CD4-positive, alpha-beta T cell treated with Interferon alpha-2 for 1 hour (primary cell): Measurements from ENCODE around the gene SMS.
"Not testable (repeated sequence)": the region's sequence is repeated elsewhere in the genome, so short reads cannot be mapped to it uniquely, and the experiment has no call there.

Experiments
- DNase-seq, 2 donors: peaks; one replicate each; pipeline ENCODE4 v3.0.0-alpha.2; 2020 to 2022

Gene SMS

DNA sequence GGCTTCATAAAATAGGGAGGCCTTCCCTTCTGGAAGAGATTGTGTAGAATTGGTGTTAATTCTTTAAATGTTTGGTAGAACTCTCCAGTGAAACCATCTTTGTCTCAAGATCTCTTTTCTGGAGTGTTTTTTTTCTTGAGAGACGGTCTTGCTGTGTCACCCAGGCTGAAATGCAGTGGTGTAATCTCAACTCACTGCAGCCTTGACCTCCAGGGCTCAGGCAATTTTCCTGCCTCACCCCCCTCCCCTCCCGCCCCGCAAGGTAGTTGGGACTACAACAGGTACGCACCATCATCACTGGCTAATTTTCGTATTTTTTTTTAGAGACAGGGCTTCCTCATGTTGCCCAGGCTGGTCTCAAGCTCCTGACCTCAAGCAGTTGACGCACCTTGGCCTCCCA, 12.1 kb downstream of the SMS start:
- no peak for DNase-seq

GRCh38 chrX:21953195-21953830, 12.8 kb downstream of the SMS start:
- DNase-seq, result not testable (repeated sequence)

DNA sequence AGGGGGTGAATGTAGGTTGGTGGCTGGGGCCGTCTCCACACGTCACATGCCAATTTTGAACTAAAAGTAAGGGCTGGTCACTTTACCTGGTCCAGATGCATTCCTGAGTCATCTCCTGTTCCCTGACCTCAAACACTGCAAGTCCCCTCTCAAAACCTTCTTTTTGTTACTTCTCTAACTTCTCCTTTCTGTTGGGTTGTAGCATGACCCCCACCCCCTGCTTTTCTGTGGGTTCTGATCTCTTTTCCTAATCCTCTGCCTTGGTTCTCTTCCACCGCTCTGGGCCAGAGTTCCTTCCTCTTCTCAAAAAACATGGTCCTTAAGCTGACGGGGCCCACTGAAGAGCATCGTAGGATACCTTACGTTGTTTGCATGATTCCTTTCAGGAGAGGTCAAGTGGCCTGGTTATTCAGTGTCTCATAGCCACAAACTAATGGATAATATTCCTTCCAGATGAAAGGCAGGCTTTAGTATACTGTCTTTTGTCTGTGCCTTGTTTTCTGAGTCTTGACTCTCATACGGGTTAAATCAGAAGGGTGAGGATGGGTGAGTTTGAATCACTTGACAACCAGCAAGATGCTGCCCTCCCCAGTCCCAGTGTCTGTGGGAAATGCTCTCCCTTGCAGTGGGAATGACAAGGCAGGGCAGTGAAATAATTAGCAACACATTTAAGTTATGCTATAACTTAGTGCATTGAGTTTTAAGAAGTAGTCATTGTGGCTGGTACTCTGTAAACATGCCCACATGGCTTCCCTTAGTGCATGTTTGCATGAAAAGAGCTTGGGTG, 15.1 kb downstream of the SMS start:
- DNase-seq, result no peak

DNA sequence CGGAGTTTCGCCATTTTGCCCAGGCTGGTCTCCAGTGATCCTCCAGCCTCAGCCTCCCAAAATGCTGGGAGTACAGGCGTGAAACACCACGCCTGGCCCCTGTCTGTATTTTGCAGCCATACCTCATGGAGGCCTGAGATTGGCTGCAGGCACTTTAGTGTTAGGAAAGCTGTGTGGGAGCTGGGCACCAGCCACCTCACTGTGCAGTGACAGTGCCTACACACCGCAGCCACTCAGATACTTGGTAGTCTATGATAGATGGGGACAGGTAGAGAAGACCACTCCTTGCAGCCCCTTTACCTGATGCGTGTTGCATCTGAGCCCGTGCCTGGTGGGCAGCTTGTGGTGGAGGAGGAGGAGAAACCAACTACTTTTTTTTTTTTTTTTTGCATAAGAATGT, 16.3 kb downstream of the SMS start:
- no peak for DNase-seq

DNA sequence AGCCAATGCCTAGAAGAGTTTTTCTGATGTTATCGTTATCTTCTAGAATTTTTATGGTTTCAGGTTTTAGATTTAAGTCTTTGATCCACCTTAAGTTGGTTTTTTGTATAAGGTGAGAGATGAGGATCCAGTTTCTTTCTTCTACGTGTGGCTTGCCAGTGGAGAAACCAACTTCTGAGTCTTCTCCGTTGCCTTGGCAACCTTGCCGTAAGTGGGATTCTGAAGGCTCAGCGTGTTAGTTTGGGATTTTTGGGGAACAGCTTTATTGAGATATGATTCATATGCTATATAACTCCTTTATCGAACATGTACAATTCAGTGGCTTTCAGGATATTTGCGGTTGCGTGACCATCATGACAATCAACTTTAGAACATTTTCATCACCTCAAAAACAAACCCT, 17.7 kb downstream of the SMS start:
- DNase-seq, result no peak

DNA sequence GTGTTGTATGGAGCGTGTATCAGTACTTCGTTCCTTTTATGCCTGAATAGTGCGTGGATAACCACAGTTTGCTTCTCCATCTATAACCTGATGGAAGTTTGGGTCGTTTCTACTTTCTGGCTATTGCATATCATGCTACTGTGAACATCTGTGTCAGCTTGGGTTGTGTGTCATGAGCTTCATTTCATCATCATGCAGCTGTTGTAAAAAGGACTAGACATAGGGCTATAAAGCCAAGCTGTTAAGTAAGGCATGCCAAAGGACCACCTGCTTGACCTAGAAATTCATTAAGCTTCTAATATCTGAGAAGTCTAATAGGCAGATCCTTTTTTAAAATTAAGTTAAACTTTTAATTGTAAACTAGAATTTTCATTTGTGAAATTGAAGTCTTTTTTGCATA, 18.4 kb downstream of the SMS start:
- DNase-seq, result no peak

DNA sequence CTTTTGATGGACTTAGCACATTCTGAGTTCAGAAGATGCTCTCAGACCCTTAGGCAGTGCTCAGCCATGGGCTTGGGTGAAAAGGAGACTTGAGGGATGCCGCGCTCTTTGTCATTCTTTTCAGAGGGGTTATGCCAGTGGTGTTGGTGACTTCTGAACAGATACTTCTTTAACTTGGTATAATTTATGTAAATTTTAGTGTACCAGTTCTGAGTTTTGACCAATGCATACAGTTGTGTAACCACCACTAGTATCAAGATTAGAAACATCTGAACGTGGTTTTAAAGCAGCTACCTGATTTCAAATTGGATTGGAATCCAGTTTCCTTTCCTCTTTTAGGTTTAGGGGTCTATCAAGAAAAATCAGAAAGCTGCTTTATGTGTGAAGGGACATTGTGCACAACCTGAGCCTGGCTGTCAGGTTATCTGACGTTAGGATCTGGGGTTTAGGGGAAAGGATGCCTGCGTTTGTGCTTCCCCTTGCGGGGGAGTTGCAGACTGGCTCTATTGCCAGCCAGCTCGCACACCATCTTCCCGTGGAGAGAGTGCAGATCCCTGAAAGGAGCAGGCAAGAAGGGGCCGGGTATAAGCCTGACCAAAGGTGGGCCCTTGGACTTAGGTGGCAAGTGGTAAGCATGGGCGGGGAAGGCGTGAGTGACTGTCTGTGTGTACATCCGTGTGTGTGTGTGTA, 19.0 kb downstream of the SMS start:
- no peak for DNase-seq

DNA sequence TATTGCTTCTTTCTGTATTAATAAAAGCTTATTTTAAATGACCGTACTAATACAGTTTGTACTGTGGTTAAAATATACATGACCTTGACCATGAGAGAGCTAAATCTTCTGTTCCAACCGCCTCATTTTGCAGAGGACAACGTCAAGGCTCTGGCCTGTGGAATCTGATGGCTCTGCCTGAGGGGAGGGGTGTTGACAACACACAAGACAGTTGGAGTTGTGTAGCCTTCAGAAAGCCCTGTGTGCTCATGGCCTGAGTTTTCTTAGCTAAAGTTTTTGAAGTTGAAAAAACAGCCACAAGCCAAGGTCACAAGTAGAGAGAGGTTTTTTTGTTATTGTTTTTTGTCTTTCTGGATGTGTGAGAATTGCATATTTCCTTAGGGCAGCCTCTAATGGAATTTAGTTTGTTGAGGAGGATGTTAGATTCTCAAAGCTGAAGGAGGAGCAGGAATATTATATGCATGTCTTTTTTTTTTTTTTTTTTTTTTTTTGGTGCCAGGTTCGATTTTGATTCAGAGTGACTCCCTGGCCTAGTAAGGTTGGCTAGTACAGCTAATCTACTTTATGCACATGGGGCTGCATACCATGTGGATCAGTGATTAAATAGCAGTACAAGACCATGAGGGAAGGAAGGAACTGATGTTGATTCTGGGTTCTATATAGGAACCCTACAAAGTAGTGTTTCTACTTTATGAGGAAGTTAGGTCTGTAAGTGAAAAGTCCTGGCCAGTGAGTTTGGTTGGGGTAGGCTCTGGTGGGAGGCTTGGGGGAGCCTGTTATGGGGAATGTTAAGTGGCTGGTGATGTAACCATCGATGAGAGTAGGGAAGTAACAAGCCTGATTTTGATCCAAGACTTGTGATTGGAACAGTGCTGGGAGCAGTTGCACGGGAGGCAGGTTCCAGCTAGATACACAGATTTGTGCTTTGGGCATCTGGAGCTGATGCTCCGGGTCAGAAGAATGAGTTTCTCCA, 20.3 kb downstream of the SMS start:
- no peak for DNase-seq

GRCh38 chrX:21962361-21962760, 21.9 kb downstream of the SMS start:
- DNase-seq, result no peak

DNA sequence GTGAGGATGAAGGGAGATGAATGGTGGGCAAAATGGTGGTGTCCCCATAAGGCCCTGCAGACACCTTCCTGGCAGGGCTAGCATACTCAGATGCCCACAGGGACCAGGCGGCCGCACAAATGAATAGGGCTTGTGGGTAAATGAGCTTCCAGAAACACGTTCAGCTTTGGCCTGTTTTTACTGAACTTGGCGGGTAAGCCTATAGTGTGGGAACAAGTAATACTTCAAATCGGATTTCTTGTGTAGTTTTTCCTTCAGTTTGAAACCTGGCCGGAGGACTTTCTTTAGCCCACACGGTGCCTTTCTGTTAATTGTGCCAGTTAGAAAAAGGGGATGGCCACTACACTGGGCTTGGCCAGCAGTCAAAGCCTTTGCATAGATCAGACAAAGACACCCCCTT, 22.8 kb downstream of the SMS start:
- no peak for DNase-seq

- no peak for DNase-seq
These were observed 23.4 kb downstream of the SMS start for GRCh38 chrX:21963731-21964405.

DNA sequence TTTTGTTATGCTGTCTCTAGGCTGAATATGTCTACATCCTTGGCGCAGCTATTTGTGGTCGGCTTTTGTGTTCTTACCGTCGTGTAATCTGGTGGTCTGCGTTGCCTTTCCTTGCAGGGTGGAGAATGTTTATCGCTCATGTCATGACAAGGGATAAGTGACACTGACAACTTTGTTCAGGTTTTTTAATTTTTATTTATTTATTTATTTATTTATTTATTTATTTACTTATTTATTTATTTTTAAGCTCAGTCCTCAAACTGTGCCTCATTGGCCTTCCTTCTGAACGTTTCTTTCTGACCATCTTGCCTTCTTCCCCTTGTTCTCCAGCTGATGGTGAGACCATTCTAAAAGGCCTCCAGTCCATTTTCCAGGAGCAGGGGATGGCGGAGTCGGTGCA, 26.4 kb downstream of the SMS start:
- DNase-seq, result no peak

DNA sequence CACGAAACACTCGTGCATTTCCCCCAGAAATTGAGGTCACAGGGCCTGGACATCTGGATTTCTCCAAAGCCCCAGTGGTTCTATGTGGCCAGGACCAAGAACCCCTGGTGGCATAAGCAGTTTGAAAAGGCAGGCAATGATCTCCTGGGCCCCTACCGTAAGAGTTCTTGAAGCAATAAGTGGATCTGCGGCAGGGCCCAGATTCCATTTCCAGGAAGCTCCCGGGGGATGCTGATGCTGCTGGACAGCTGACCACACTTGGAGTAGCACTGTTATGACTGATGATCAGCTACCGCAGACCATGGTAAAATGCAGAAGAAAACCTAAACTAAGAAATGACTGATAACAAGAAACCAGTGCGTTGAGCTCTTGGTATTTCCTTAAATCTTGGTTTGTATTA, 27.8 kb downstream of the SMS start:
- DNase-seq, result no peak

GRCh38 chrX:21970326-21970725, 29.8 kb downstream of the SMS start:
- no peak for DNase-seq

DNA sequence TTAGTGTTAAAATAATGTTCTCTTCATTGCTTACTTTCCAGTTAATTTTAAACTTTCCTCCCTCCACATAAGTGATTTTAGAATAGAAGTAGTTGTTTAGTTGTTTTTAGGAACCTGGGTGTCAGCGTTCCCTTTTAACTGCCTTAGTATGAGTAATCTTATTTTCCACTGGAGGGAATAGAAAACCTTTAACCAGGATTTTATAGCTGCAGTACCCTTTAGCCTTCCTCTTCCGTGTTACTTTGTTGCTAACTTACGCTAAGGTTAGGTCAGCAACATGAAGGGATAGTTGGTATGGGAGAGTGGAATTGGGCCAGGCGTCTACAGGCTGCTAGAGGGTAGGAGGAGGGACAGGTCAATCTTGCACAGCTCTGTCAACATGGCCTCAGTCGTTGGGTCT, 31.5 kb downstream of the SMS start:
- DNase-seq, result no peak

DNA sequence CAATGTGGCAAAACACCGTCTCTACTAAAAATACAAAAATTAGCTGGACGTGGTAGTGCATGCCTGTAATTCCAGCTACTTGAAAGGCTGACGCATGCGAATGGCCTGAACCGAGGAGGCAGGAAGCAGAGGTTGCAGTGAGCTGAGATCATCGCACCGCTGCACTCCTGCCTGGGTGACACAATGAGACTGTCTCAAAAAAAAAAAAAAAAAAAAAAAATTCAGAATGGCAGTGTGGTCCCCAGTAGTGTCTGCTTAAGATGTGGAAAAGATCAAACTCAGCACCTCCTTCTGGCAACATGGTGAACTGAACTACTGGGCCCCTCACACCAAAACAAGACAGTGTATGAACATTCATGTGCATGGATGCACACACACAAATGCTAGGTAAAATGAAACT, 32.2 kb downstream of the SMS start:
- peak; percentile 27 to 55 for DNase-seq

- peak in 1 of 2 donors; percentile 8 for DNase-seq
These were observed 33.0 kb downstream of the SMS start for GRCh38 chrX:21973321-21974010.

DNA sequence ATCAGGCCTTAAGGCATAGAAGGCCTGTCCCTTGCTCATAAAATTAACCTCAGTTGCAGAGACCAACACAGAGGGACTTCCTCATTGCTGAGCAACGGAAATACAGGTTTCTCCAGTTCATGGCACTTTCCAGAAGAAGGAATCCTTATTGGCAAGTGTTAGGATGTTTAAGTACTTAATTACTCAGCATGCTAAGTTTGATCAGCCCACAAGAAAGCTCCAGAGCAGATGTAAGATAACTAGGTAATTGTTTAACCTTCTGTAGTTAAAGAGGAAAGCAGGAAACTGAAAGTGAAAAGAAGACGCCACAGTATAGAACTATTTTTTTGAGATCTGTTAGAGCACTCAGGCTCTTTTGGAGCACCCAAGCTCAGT, 33.5 kb downstream of the SMS start:
- DNase-seq, result peak in 1 of 2 donors; percentile 41

- DNase-seq, result no peak
These were observed 34.7 kb downstream of the SMS start for GRCh38 chrX:21975242-21975641.

- DNase-seq, result no peak
These were observed 35.3 kb downstream of the SMS start for GRCh38 chrX:21975812-21976211.

- DNase-seq, result no peak
These were observed 37.8 kb downstream of the SMS start for GRCh38 chrX:21978346-21978745.

DNA sequence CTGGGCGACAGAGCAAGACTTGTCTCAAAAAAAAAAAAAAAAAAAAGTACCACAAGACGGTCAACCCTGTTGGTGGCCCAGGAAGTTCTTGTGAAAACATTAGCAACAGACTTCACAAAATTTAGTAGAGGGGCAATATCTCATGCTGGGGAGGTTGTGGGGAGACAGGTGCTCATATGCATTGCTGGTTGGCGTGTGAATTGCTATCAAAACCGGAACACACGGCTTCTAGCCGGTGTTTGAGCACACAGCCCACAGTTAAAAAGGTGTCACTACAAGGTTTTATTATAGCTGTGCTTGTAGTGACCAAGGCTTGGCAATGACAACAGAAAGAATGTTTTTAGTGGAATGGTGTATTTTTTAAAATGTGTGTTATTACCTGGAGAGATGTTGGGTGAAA, 41.8 kb downstream of the SMS start:
- no peak for DNase-seq
